HG03521 (cell line): Measurements from ENCODE around the gene UHRF2.

Source experiments
- ATAC-seq: cut with Tn5 transposase; IDR thresholded peaks from one replicate; pipeline ENCODE4 v1.9.1; 2021; ENCODE audit warnings: mild to moderate bottlenecking, moderate library complexity; ENCODE audit not compliant: unreplicated experiment

The UHRF2 gene

DNA sequence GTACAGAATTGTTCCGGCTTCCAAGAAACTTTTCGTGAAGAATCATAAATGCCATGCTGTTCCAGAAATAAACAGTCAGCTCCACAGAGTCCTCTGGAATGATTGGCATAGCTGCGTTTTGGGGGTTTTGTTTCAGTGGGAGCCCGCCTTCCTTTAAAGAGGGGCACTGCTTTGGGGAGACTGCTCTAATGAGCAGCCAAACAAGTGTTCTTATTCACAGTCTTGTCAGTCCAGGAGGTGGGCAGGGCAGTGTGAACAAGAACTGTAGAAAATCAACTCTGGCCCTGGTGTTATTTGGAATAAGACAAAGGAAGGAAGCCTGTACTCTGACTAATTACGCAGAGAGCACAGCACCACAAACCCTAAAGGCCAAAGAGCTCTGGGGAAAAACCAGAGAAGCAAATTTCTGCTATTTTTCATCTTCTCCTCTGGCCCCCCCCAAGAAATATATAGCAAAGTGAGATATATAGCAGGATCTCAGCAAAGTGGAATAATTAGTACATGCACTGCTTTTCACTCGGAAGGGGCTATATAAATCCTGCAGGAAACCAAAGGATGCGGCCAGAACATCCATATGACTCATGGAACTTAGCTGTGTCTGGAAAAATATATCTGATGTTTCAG, 139.6 kb downstream of the UHRF2 start:
- no peak for ATAC-seq

DNA sequence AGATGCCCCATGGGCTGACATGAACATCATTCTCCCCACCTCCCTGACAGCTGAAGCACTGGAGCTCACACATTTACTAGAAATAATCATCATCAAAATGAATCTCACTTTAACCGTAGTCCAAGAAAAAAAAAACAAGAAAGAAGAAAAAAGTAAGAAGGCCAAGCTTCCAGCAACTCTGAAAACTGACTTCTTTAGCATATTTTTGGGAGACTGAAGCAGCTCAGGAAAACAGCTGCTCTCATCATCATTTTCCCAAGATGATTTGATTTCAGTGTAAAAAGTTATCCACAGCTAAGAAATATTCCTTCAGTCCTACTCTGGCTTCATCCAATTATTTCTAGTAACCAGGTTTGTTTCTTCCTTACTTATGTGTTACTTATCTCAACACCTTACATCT, 140.9 kb downstream of the UHRF2 start:
- ATAC-seq: no peak
